Measurements from ENCODE around the gene PTP4A2. TPM values are rescaled to one million over a fixed set of nuclear protein-coding genes. Genes with fewer than 3 reads are reported as not detected.
A peak's percentile ranks its signal among the peaks of the same experiment; 100 is the strongest.
"Not testable (repeated sequence)": the region's sequence is repeated elsewhere in the genome, so short reads cannot be mapped to it uniquely, and the experiment has no call there.

PTP4A2 gene
- total and polyA plus RNA-seq, 4 donors, result 72.0 to 244 (median 188) TPM

DNA sequence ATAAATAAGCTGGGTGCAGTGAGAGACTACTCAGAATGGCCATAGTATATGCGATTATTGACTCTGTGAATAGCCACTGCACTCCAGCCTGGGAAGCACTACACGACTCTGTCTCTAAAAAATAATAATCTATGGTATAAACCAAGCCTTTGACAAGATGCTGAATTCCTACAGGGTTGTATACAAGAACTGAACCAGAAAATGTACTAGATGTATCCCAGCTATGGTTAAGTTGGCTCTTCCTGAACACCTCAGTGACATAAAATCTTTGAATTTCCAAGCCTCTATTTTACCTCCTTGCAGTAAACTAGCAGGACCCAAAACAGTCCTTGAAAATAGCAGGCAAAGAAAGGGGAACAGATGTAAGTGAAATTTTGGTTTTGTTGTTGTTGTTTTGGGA, 32.5 kb downstream of the PTP4A2 start:
- Histone ChIP-seq H3K9me3 (ENCODE audit: control insufficient read depth, low read length) (no peaks in the 10 kb centered on the region), H3K27me3 (ENCODE audit: control insufficient read depth in 1 of 2, insufficient read depth in 2 of 2, low read length in 1 of 2) (no peaks in the 10 kb centered on the region), H3K4me1 (ENCODE audit: control insufficient read depth in 1 of 2, insufficient read depth in 2 of 2, low read length in 2 of 2) (no peaks in the 10 kb centered on the region), H3K4me3 (ENCODE audit: low read length in 2 of 2) (no peak overlapping the region), H3K36me3 (ENCODE audit: control insufficient read depth in 1 of 2, insufficient read depth in 2 of 2, low read length in 1 of 2) (peaks cover 0 to 4% of the 10 kb centered on the region in 2 donors), H3K27ac (ENCODE audit: low read depth in 1 of 2, low read length in 2 of 2) (no peak overlapping the region)
- 77 to 86% methylated on average over 2 of the region's 2 CpGs for WGBS, 2 donors
- no peak for DNase-seq
- ATAC-seq (ENCODE audit: low FRiP score), result no peak
- intact Hi-C loops (cut with DNase I), result no loop called here

GRCh38 chr1:31905093-31905509, 33.1 kb downstream of the PTP4A2 start:
- Histone ChIP-seq H3K27ac (ENCODE audit: low read depth in 1 of 2, low read length in 2 of 2) (no peak overlapping the region), H3K9me3 (ENCODE audit: control insufficient read depth, low read length) (no peaks in the 10 kb centered on the region), H3K4me3 (ENCODE audit: low read length in 2 of 2) (no peak overlapping the region), H3K27me3 (ENCODE audit: control insufficient read depth in 1 of 2, insufficient read depth in 2 of 2, low read length in 1 of 2) (no peaks in the 10 kb centered on the region), H3K36me3 (ENCODE audit: control insufficient read depth in 1 of 2, insufficient read depth in 2 of 2, low read length in 1 of 2) (peaks cover 0 to 4% of the 10 kb centered on the region in 2 donors), H3K4me1 (ENCODE audit: control insufficient read depth in 1 of 2, insufficient read depth in 2 of 2, low read length in 2 of 2) (no peaks in the 10 kb centered on the region)
- DNase-seq (no peak), ATAC-seq (ENCODE audit: low FRiP score) (no peak)
- intact Hi-C loops (cut with DNase I), result no loop called here
- WGBS, 2 donors, result 90% methylated on average over 6 of the region's 6 CpGs

- H3K4me1 ChIP-seq (ENCODE audit: control insufficient read depth in 1 of 2, insufficient read depth in 2 of 2, low read length in 2 of 2), result no peaks in the 10 kb centered on the region
- peaks cover 0 to 4% of the 10 kb centered on the region in 2 donors for H3K36me3 ChIP-seq (ENCODE audit: control insufficient read depth in 1 of 2, insufficient read depth in 2 of 2, low read length in 1 of 2)
- ATAC-seq (ENCODE audit: low FRiP score) (no peak), DNase-seq (peak in 1 of 2 donors; percentile 81)
- no peaks in the 10 kb centered on the region for H3K27me3 ChIP-seq (ENCODE audit: control insufficient read depth in 1 of 2, insufficient read depth in 2 of 2, low read length in 1 of 2)
- H3K4me3 ChIP-seq (ENCODE audit: low read length in 2 of 2), result no peak overlapping the region
- intact Hi-C loops (cut with DNase I), result no loop called here
- 88% methylated on average over 9 of the region's 9 CpGs for WGBS, 2 donors
- H3K9me3 ChIP-seq (ENCODE audit: control insufficient read depth, low read length), result no peaks in the 10 kb centered on the region
- H3K27ac ChIP-seq (ENCODE audit: low read depth in 1 of 2, low read length in 2 of 2), result no peak overlapping the region
These were observed 33.7 kb downstream of the PTP4A2 start for GRCh38 chr1:31904339-31905092.

- H3K4me1 ChIP-seq (ENCODE audit: control insufficient read depth in 1 of 2, insufficient read depth in 2 of 2, low read length in 2 of 2), result peaks cover 0 to under 1% of the 10 kb centered on the region in 2 donors
- DNase-seq, result no peak
- H3K9me3 ChIP-seq (ENCODE audit: control insufficient read depth, low read length), result no peaks in the 10 kb centered on the region
- no peaks in the 10 kb centered on the region for H3K27me3 ChIP-seq (ENCODE audit: control insufficient read depth in 1 of 2, insufficient read depth in 2 of 2, low read length in 1 of 2)
- peaks cover 0 to 3% of the 10 kb centered on the region in 2 donors for H3K36me3 ChIP-seq (ENCODE audit: control insufficient read depth in 1 of 2, insufficient read depth in 2 of 2, low read length in 1 of 2)
- 97% methylated on average over 5 of the region's 5 CpGs for WGBS, 2 donors
- no peak overlapping the region for H3K4me3 ChIP-seq (ENCODE audit: low read length in 2 of 2)
- no peak overlapping the region for H3K27ac ChIP-seq (ENCODE audit: low read depth in 1 of 2, low read length in 2 of 2)
- intact Hi-C loops (cut with DNase I), result no loop called here
- no peak for ATAC-seq (ENCODE audit: low FRiP score)
These were observed 35.7 kb downstream of the PTP4A2 start for GRCh38 chr1:31902510-31902860.

DNA sequence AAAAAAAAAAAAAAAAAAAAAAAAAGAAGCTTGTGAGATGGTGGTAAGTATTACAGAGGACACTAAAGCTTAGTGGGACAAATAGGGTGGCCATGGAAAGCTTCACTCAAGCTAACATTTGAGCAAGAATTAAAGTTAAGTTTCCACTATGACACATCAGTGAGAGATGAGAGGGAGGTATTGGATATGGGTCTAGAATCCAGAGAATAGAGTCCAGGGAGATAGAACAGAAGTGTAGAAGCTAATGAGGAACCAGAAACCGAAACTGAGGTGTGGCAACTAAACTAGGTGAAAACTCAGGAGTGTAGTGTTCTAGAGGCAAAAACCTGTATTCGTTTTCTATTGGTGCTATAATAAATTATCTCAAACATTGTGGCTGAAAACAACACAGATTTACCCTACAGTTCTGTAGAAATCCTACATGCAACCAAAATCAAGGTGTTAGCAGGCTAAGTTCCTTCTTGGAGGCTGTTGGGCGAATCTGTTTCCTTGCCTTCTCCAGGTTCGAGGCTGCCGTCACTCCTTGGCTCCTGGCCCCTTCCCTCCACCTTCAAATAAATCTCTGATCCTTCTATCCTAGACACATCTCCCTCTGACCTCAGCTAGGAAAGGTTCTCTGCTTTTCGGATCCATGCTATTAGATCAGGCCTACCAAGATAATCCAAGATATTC, 36.2 kb downstream of the PTP4A2 start:
- Histone ChIP-seq H3K4me3 (ENCODE audit: low read length in 2 of 2) (no peak overlapping the region), H3K27me3 (ENCODE audit: control insufficient read depth in 1 of 2, insufficient read depth in 2 of 2, low read length in 1 of 2) (no peaks in the 10 kb centered on the region), H3K27ac (ENCODE audit: low read depth in 1 of 2, low read length in 2 of 2) (no peak overlapping the region), H3K9me3 (ENCODE audit: control insufficient read depth, low read length) (no peaks in the 10 kb centered on the region), H3K4me1 (ENCODE audit: control insufficient read depth in 1 of 2, insufficient read depth in 2 of 2, low read length in 2 of 2) (peaks cover 0 to 3% of the 10 kb centered on the region in 2 donors), H3K36me3 (ENCODE audit: control insufficient read depth in 1 of 2, insufficient read depth in 2 of 2, low read length in 1 of 2) (no peaks in the 10 kb centered on the region)
- no peak for DNase-seq
- 95 to 97% methylated on average over 6 of the region's 6 CpGs for WGBS, 2 donors
- no peak for ATAC-seq (ENCODE audit: low FRiP score)
- intact Hi-C loops (cut with DNase I), result no loop called here

DNA sequence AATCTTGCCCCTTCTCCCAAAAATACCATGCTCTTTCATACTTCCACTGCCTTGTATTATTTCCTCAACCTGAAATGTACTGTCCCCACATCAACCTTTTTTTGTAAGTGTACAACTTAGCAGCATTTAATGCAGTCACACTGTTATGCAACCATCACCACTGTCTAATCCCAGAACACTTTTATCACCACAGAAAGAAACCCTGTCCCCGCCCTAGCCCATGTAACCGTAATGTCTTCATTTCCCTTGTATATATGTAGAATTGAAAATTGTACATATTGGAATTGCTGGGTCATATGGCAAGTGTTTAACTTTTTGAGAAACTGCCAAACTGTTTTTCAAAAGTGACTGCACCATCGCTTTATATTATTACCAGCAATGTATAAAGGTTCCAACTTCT, 37.4 kb downstream of the PTP4A2 start:
- intact Hi-C loops (cut with DNase I), result no loop called here
- peaks cover 0 to 3% of the 10 kb centered on the region in 2 donors for H3K4me1 ChIP-seq (ENCODE audit: control insufficient read depth in 1 of 2, insufficient read depth in 2 of 2, low read length in 2 of 2)
- 77 to 86% methylated on average over 3 of the region's 3 CpGs for WGBS, 2 donors
- no peaks in the 10 kb centered on the region for H3K9me3 ChIP-seq (ENCODE audit: control insufficient read depth, low read length)
- no peak for DNase-seq
- H3K36me3 ChIP-seq (ENCODE audit: control insufficient read depth in 1 of 2, insufficient read depth in 2 of 2, low read length in 1 of 2), result no peaks in the 10 kb centered on the region
- H3K4me3 ChIP-seq (ENCODE audit: low read length in 2 of 2), result no peak overlapping the region
- no peak overlapping the region for H3K27ac ChIP-seq (ENCODE audit: low read depth in 1 of 2, low read length in 2 of 2)
- no peak for ATAC-seq (ENCODE audit: low FRiP score)
- H3K27me3 ChIP-seq (ENCODE audit: control insufficient read depth in 1 of 2, insufficient read depth in 2 of 2, low read length in 1 of 2), result no peaks in the 10 kb centered on the region

- WGBS, 2 donors, result 47 to 49% methylated on average over 6 of the region's 6 CpGs
- H3K4me3 ChIP-seq (ENCODE audit: low read length in 2 of 2), result no peak overlapping the region
These were observed 40.6 kb downstream of the PTP4A2 start for GRCh38 chr1:31897526-31898100.

GRCh38 chr1:31895474-31896198, 42.5 kb downstream of the PTP4A2 start:
- H3K9me3 ChIP-seq (ENCODE audit: control insufficient read depth, low read length); H3K27me3 ChIP-seq (ENCODE audit: control insufficient read depth in 1 of 2, insufficient read depth in 2 of 2, low read length in 1 of 2); ATAC-seq (ENCODE audit: low FRiP score); H3K36me3 ChIP-seq (ENCODE audit: control insufficient read depth in 1 of 2, insufficient read depth in 2 of 2, low read length in 1 of 2); H3K4me3 ChIP-seq (ENCODE audit: low read length in 2 of 2); H3K4me1 ChIP-seq (ENCODE audit: control insufficient read depth in 1 of 2, insufficient read depth in 2 of 2, low read length in 2 of 2); intact Hi-C loops (cut with DNase I); DNase-seq; H3K27ac ChIP-seq (ENCODE audit: low read depth in 1 of 2, low read length in 2 of 2): not testable (repeated sequence)
- 98 to 99% methylated on average over 2 of the region's 2 CpGs for WGBS, 2 donors

More at GRCh38 chr1:31897526-31898100, 40.6 kb downstream of the PTP4A2 start:
- Histone ChIP-seq H3K4me1 (ENCODE audit: control insufficient read depth in 1 of 2, insufficient read depth in 2 of 2, low read length in 2 of 2) (peaks cover 0 to 3% of the 10 kb centered on the region in 2 donors), H3K36me3 (ENCODE audit: control insufficient read depth in 1 of 2, insufficient read depth in 2 of 2, low read length in 1 of 2) (no peaks in the 10 kb centered on the region), H3K27me3 (ENCODE audit: control insufficient read depth in 1 of 2, insufficient read depth in 2 of 2, low read length in 1 of 2) (no peaks in the 10 kb centered on the region), H3K9me3 (ENCODE audit: control insufficient read depth, low read length) (no peaks in the 10 kb centered on the region), H3K27ac (ENCODE audit: low read depth in 1 of 2, low read length in 2 of 2) (peak overlapping the region in 1 of 2 donors; percentile 8)
- DNase-seq (no peak), ATAC-seq (ENCODE audit: low FRiP score) (no peak)
- intact Hi-C loops (cut with DNase I), result no loop called here
